ENCODE measurements around the gene TBC1D21.
A peak's percentile ranks its signal among the peaks of the same experiment; 100 is the strongest.

Gene TBC1D21

DNA sequence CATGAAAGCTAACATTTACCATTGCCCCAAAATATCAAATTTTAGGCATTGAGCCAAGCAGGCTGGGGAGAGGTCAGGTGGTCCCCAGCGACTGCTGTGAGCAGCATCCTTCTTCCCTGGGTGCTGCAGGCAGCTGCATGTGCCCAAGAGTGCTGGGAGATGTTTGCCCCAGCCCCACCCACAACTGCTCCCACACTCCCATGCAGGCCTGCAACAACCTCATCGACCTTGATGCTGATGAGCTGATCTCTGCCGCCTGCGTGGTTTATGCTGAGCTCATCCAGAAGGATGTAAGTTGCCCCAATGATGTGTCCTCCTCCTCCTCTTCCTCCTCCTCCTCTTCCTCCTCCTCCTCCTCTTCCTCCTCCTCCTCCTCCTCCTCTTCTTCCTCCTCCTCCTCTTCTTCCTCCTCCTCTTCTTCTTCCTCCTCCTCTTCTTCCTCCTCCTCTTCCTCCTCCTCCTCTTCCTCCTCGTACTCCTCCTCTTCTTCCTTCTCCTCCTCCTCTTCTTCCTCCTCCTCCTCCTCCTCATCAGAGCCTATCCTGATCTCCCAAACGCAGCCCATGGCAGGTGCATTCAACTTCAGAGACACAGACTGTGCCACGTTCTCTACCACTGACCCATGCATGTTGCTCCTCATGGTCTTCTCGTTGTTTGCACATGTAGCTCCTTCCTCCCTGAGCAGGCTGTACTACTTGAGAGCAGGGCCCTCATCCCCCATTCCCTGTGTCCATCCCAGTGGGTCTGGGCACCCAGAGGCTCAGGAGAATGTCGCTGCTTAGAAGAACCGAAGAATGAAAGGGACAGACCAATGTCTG lies 15.1 kb downstream of the TBC1D21 start:
- DNase-seq = no peak
- TF ChIP-seq GATA1 (IDR thresholded peaks at IDR 0.05; ENCODE audit: low read depth, low read length) = no peak
- no peak for TF ChIP-seq POLR2A (IDR thresholded peaks at IDR 0.05; ENCODE audit: low read length)

DNA sequence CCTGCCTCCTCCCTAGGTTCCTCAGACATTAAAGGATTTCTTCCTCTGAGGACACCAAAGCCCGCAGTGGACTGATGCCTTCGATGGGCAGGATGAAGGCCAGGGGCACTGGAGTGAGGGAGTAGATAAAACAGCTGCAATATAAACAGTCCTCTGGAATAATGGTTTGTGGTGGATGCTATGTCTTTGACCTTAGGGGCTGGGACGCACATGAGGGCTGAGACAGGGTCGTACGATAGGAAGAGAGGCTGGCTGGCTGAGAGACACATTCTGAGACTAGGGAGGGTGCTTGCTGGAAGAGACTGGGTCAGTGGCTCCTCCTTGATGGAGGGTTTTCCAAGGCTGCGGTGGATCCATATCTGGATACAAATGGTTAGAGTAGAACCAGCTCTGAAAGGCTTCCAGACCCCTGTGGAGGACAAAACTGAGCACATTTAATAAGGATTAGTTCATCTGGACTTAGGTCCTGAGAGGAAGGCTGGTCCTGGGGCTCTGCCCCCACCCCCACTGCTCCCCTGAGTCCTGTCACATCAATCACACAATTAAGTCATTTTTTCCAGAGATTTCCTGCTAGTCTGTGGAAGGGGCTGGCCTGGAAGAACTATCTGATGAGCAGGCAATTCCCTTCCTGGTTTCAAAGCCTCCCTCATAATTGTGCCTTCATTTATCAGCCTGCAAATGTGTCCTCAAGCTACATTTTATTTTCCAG lies 15.8 kb downstream of the TBC1D21 start:
- TF ChIP-seq GATA1 (IDR thresholded peaks at IDR 0.05; ENCODE audit: low read depth, low read length) (no peak), POLR2A (IDR thresholded peaks at IDR 0.05; ENCODE audit: low read length) (no peak)
- no peak for DNase-seq

DNA sequence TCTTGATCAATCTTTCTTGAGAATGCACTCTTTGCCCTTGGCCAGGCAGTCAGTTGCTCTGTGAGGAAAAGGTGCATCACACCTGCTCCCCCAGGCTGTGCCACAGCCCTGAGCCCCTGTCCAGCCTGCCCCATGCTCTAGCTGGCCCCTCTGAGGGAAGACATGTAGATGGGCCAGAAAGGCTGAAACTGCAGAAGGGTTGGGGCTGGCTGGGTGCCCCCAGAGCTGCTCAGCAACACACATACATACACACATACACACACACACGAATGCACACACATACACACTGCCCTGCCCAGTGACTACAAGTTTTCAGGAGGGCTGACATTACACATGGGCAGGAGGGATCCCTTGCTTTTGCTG lies 16.4 kb downstream of the TBC1D21 start:
- TF ChIP-seq GATA1 (IDR thresholded peaks at IDR 0.05; ENCODE audit: low read depth, low read length) (no peak), POLR2A (IDR thresholded peaks at IDR 0.05; ENCODE audit: low read length) (no peak)
- no peak for DNase-seq

DNA sequence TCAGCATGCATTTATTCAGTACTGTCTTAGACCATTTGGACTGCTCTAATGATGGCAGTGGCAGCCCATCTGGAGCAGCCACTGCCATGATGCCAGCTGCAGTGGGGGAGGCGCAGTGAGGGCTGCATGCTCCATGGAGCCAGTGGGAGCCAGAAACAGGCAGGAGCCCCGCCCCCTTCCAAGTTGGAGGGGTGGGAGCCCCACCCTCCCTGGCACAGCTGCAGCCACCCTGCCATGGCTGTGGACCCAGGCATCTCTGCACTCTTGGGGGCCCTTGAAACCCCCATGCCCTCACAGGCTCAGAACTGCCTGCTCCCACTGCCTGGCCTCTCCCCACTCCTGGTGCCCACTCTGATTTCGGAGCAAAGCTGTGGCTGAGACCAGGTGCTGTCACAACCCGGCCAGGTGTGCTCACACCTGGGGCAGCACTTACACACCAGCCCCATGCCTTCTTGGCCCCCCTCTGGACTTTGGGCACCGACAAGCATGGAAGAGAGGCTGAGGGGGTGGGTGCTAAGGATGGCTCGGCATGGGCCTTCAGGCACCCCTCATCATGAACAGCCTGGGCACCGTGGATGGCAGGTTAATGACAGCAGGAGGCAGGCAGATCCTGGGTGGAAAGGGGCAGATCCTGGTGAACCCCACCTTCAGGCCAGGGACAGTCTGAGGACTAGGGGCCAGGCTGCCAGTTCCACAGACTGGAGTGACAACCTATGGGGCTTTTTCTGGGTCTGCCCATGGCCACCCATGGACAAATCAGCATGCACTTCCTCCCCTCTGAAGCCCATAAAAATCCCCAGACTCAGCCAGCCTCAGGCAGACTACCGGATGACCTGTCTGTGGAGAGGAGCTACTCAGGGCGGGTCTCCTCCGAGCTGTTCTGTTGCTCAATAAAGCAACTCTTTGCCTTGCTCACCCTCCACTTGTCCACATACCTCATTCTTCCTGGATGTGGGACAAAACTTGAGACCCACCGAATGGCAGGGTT lies 18.3 kb downstream of the TBC1D21 start:
- no peak for DNase-seq
- TF ChIP-seq POLR2A (IDR thresholded peaks at IDR 0.05; ENCODE audit: low read length) = no peak
- no peak for TF ChIP-seq GATA1 (IDR thresholded peaks at IDR 0.05; ENCODE audit: low read depth, low read length)

DNA sequence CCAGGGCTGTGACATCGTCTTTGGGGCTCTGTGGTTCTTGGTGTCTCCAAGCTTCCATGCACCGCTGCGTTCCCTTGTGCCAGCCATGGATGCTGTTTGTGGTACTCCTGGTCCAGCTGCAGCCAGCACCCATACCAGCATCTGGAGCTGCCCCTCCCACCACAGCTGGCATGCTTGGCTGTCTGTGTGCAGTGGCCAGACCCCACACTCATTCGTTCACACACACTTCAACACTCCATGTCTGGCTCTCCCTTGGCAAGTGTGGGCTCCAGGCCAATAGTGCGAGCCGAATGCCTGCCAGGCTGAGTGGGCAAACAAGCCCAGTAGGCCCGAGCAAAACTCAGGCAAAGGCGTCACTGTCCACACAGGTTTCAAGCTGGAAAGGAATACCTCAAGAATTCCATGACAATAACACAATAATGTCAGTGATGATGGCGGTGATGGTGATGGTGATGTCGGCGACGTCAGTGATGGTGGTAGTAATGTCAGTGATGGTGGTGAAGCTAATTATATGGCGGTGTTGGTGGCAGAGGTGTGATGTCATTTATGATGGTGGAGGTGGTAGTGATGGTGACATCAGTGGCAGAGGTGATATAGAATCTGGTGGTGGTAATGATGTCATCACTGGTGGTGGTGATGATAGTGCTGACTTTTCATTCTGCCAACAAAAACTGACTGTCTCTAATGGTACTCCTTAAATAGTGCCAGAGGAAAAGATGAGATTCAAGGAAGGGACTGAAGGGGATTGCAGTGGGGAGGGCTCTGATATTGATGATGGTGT lies 19.3 kb downstream of the TBC1D21 start:
- no peak for TF ChIP-seq POLR2A (IDR thresholded peaks at IDR 0.05; ENCODE audit: low read length)
- no peak for TF ChIP-seq GATA1 (IDR thresholded peaks at IDR 0.05; ENCODE audit: low read depth, low read length)
- no peak for DNase-seq

DNA sequence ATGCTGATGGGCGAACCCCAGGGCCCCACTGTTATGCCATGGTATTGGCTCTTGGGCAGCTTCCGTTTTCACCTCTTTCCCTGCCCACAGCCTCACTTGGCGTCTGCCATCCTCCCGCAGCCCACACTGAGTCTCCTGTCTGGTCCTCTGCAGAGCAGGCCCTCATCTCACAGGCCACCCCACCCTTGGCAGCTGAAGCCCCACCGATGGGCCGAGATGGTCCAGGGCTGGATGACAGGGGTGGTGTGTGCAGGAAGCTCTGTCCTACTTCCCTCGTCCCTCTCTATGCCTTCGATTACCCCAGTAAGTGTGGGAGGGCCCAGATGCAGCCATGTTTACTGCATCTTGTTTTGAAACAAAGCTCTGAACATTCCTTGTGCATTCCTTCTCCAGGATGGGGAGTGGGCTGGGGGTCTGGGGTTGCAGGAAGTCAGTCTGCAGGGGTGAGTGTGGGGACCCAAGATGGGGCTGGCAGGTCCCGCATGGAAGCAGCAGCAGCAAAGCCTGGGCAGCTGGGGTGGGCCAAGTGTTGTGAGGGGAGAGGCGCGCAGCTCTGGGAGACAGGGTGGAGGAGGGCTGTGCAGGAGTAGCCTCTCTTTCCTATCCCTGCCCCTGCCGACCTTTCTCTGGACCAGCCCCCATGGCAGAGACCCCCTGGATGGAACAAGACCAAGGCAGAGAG lies 20.9 kb downstream of the TBC1D21 start:
- no peak for TF ChIP-seq POLR2A (IDR thresholded peaks at IDR 0.05; ENCODE audit: low read length)
- TF ChIP-seq GATA1 (IDR thresholded peaks at IDR 0.05; ENCODE audit: low read depth, low read length) = no peak
- DNase-seq = no peak

DNA sequence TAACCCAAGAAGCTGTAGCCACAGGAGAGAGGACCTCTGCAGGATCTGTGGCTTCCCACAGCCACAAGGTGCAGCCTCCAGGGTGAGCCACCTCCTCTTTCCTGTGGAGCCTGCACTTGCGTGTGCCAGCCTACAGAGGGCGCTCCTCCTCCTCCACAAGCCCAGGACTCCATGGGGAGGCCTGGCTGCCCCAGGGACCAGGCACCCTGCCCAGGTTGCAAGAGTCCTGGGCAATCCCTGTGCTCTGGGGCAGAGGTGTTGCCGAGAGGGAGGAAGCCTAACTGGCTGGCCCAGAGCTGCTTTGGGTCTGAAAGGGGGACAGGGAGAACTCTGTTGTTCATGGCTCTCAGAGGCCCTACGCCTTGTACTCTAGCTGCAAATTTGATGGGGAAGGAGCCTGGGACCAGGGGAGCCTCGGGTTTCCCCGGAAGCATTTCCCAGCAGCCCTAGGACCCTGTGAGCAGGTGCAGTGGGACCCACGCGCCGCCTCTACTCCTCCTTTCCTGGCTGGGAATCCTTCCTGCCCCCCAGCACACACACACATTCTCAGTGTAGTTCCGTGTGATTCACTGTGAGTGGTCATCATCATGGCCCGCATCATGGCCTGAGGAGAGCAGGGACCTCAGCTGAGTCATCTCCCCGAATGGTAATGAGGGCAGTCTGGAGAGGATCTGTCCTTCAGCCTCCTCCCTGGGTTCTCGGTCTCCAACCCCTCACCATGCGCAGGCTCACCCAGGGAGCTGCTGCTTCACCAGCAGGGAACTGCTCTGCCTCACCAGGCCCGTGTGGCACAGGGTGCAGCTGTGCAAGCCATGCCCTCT lies 24.3 kb downstream of the TBC1D21 start:
- DNase-seq = peak; percentile 51 to 66
- no peak for TF ChIP-seq POLR2A (IDR thresholded peaks at IDR 0.05; ENCODE audit: low read length)
- no peak for TF ChIP-seq GATA1 (IDR thresholded peaks at IDR 0.05; ENCODE audit: low read depth, low read length)

DNA sequence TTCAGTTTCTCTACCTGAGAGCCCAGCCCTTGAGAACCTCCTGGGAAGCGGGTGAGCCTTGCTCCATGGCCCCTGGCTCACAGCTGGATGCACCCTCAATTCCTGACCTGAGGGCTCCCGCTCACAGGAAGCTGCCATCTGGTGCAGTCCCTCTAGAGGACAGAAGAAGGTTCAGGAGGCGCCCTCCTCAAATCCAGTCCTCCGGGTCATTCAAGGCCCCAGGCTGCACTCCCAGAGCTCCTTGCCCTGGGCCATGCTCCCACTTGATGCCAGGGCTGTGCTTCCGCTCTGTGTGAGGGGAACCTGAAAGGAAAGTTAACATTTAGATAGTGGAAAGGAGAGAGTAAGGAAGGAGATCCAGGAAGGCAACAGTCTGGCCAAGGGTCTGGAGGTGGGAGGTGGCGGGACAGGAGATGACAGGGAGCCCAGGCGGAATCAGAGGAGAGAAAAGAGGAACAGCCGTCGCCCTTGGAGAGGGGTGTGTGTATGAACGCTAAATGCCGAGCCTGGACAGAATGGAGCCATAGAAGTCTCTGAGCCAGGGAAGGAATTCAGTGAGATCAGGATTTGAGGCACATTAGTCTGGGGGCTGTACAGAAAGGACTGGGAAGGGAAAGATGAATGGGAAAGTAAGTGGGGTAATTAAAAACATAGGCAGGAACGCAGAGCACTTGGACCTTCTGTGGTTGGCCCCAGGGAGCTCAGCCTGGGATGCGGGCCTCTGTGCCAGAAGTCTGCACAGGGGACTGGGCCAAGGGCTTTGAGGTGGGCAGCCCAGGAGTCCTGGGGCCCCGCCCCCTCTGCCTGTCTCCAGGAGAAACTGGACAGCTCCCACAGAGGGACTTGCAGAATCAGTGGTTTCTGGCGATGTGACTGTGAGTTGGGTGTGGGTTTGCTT lies 26.1 kb downstream of the TBC1D21 start:
- DNase-seq = no peak
- no peak for TF ChIP-seq GATA1 (IDR thresholded peaks at IDR 0.05; ENCODE audit: low read depth, low read length)
- no peak for TF ChIP-seq POLR2A (IDR thresholded peaks at IDR 0.05; ENCODE audit: low read length)

DNA sequence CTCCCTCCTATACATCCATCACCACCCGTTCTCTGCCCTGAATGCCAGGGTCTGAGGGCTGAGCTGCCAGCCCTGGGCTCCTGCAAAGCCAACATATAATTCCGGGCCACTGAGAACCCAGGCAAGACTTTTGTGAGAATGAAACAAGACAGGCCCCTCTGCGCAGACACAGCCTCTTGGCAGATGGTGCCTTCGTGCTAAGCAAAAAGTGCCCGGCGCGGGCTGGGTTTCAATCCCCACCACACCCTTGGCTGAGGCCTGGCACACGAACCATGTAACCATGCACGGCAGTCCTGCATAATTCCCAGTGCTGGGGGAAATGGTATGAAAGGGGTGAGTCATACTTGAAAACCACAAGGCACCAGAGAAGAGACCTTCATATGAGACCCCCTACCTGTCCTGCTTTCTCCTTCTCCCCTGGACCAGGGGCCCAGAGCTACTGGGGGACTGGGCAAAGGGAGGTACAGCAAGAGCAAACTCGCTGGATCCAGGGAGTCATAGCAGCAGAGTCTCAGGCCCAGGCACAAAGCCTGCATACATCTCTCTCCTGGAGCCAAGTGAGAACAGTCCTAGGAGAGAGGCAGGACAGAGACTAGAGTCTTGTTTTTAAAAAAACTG lies 26.8 kb downstream of the TBC1D21 start:
- DNase-seq = no peak
- TF ChIP-seq POLR2A (IDR thresholded peaks at IDR 0.05; ENCODE audit: low read length) (no peak), GATA1 (IDR thresholded peaks at IDR 0.05; ENCODE audit: low read depth, low read length) (no peak)

DNA sequence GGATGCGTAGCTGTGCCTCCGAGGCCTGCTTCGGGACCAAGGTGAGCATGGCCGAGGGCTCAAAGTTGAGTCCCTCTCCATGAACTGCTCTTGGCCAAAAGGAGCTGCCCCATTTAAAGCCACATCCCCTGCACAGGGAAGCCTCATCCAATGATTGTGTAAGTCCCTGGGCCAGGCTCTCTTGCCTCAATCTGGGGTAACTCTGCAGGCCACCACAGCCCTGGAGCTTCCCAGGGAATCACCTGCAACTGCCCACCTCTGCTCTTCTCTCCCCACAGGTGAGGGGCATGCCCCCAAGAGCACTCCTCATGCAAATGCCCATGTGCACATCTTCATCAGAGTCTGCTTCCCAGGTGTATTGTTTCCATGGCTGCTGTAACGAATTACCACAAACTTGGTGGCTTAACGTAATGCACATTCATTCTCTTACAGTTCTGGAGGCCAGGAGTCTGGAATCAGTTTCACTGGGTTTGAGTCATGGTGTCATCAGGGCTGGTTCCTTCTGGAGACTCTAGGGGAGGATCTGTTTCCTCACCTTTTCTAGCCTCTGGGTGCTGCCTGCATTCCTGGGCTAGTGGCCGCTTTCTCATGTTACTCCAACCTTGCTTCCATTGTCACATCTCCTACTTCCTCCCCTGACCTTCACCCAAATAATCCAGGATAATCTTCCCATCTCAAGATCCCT lies 27.9 kb downstream of the TBC1D21 start:
- TF ChIP-seq GATA1 (IDR thresholded peaks at IDR 0.05; ENCODE audit: low read depth, low read length) (no peak), POLR2A (IDR thresholded peaks at IDR 0.05; ENCODE audit: low read length) (no peak)
- no peak for DNase-seq

Data from erythroblast (primary cell).